Smooth muscle cell (in vitro differentiated cells): ENCODE data around the gene TRABD2B. TPM values are rescaled to one million over a fixed set of nuclear protein-coding genes. Genes with fewer than 3 reads are reported as not detected.

Experiments
- DNase-seq: peaks from one replicate; lab custom pipeline; 2025; ENCODE audit not compliant: unreplicated experiment; lab: John Stamatoyannopoulos, UW
- H2AFZ ChIP-seq: fragments of 200-600 bp; sonication (generic); 2 replicates; pipeline ENCODE4 v1.6.0; 2016; ENCODE audit warnings: antibody characterized with exemption, low read depth, mild to moderate bottlenecking
- H3F3A ChIP-seq: fragments of 200-600 bp; sonication (generic); 2 replicates; pipeline ENCODE4 v1.6.0; 2017; ENCODE audit warnings: antibody characterized with exemption, low read depth
- H3K27ac ChIP-seq: fragments of 200-600 bp; sonication (generic); 2 replicates; pipeline ENCODE4 v1.5.1; 2016; ENCODE audit warnings: low read depth, mild to moderate bottlenecking
- H3K27me3 ChIP-seq: fragments of 200-600 bp; sonication (generic); 2 replicates; pipeline ENCODE4 v1.6.1; 2016; ENCODE audit warnings: low read depth, mild to moderate bottlenecking
- H3K36me3 ChIP-seq: fragments of 200-600 bp; sonication (generic); 2 replicates; pipeline ENCODE4 v1.5.1; 2016; ENCODE audit warnings: low read depth
- H3K4me1 ChIP-seq: fragments of 200-600 bp; sonication (generic); 2 replicates; pipeline ENCODE4 v1.5.1; 2016; ENCODE audit warnings: low read depth
- H3K4me2 ChIP-seq: fragments of 200-600 bp; sonication (generic); 2 replicates; pipeline ENCODE4 v1.6.0; 2016; ENCODE audit warnings: mild to moderate bottlenecking
- H3K4me3 ChIP-seq: fragments of 200-600 bp; sonication (generic); 2 replicates; pipeline ENCODE4 v1.5.1; 2016; ENCODE audit warnings: mild to moderate bottlenecking
- H3K79me2 ChIP-seq: fragments of 200-600 bp; sonication (generic); 2 replicates; pipeline ENCODE4 v1.6.0; 2016; ENCODE audit warnings: low read depth, mild to moderate bottlenecking
- H3K9ac ChIP-seq: fragments of 200-600 bp; sonication (generic); 2 replicates; pipeline ENCODE4 v1.6.0; 2016; ENCODE audit warnings: low read depth
- H3K9me3 ChIP-seq: fragments of 200-600 bp; sonication (generic); replicated peaks from 2 replicates; pipeline ENCODE4 v1.5.1; 2016; ENCODE audit warnings: low read depth
- H4K20me1 ChIP-seq: fragments of 200-600 bp; sonication (generic); 2 replicates; pipeline ENCODE4 v1.6.0; 2016; ENCODE audit warnings: low read depth
- WGBS: methylation state at CpG from one replicate; pipeline ENCODE4 v1.1.7; 2016; ENCODE audit warnings: low lambda C conversion rate; 5-methylcytosine and 5-hydroxymethylcytosine counted together
- polyA plus RNA-seq: library from polyadenylated mRNA; unstranded; fragments of >200 nt; fragmentation: Nextera tagmentation; extraction: Ambion mirVana; gene quantifications from 2 replicates; pipeline ENCODE4 v1.2.1, GENCODE V29; 2016
- total RNA-seq: library from RNA; depleted of rRNA; stranded (reverse); fragments of >200 nt; gene quantifications from 2 replicates; pipeline ENCODE4 v1.2.3, GENCODE V29; 2014
- TF ChIP-seq, protein P1 (sequence below): fragments of 200-600 bp; sonication (generic); IDR thresholded peaks from 2 replicates; pipeline ENCODE4 v1.5.1; 2017; ENCODE audit warnings: borderline replicate concordance, mild to moderate bottlenecking, antibody characterized with exemption; ENCODE audit not compliant: insufficient read depth, poor library complexity, severe bottlenecking

Gene TRABD2B
- total and polyA plus RNA-seq, 2 experiments from 2014 or later: 0.94 to 4.9 TPM

DNA sequence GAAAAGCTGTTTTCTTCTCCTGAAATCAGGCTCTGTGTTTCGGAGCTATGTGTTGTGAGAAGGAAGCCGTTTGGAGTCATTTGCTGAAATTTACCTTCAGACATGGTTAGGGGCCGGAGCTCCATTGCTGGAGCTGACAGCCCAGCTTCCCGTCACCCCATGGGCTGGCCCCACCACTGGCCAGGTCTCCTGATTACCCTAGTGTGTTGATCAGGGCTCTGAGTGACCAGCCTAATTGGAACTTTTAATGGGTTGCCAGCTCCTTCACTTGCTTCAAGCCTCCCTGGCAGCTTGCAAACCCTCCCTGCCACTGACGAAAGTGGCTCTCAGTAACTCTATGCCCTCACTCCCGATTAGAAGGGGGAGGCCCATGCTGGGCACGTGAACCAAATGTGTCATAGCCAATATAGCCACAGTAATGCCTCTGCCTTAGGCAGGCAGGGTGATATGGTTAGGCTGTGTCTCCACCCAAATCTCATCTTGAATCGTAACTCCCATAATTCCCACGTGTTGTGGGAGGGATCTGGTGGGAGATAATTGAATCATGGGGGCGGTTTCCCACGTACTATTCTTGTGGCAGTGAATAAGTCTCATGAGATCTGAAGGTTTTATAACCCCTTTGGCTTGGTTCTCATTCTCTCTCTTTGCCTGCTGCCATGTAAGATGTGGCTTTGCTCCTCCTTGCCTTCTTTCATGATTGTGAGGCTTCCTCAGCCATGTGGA is 224.1 kb downstream of the TRABD2B start:
- Histone ChIP-seq H2AFZ (no peak overlapping the region), H3F3A (no peaks in the 10 kb centered on the region), H4K20me1 (no peaks in the 10 kb centered on the region), H3K9me3 (no peaks in the 10 kb centered on the region), H3K27ac (no peak overlapping the region), H3K4me2 (no peak overlapping the region), H3K79me2 (no peaks in the 10 kb centered on the region), H3K9ac (no peak overlapping the region), H3K4me3 (no peak overlapping the region), H3K36me3 (no peaks in the 10 kb centered on the region), H3K4me1 (peaks cover 7% of the 10 kb centered on the region), H3K27me3 (no peaks in the 10 kb centered on the region)
- TF ChIP-seq, protein P1, sequence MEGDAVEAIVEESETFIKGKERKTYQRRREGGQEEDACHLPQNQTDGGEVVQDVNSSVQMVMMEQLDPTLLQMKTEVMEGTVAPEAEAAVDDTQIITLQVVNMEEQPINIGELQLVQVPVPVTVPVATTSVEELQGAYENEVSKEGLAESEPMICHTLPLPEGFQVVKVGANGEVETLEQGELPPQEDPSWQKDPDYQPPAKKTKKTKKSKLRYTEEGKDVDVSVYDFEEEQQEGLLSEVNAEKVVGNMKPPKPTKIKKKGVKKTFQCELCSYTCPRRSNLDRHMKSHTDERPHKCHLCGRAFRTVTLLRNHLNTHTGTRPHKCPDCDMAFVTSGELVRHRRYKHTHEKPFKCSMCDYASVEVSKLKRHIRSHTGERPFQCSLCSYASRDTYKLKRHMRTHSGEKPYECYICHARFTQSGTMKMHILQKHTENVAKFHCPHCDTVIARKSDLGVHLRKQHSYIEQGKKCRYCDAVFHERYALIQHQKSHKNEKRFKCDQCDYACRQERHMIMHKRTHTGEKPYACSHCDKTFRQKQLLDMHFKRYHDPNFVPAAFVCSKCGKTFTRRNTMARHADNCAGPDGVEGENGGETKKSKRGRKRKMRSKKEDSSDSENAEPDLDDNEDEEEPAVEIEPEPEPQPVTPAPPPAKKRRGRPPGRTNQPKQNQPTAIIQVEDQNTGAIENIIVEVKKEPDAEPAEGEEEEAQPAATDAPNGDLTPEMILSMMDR: no peak
- 95% methylated on average over 11 of the region's 11 CpGs for WGBS
- no peak for DNase-seq

DNA sequence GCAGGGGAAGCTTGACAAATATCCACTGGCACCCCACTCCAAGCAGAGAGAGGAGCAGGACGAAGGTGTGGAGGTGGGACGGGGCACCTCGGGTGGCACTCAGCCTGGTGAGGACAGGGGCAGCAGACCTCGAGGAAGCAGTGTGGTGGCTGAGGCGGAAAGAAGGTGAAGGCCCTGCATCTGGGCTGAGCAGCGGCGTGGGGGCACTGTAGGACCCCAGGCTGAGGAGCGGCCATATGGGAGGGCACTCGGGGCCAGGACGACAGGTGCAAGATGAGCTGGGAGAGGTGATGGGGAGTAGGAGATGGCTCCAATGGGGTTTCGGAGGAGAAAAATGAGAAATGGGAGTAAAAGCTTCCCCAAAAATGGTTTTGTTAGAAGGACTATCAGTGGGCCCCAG is 224.9 kb downstream of the TRABD2B start:
- no peak overlapping the region for H3K9ac ChIP-seq
- H3K4me1 ChIP-seq: peaks cover 7% of the 10 kb centered on the region
- H2AFZ ChIP-seq: no peak overlapping the region
- H3K4me3 ChIP-seq: no peak overlapping the region
- 96% methylated on average over 11 of the region's 11 CpGs for WGBS
- H3F3A ChIP-seq: no peaks in the 10 kb centered on the region
- H3K4me2 ChIP-seq: no peak overlapping the region
- TF ChIP-seq, protein P1: no peak
- no peak overlapping the region for H3K27ac ChIP-seq
- no peaks in the 10 kb centered on the region for H3K36me3 ChIP-seq
- H3K9me3 ChIP-seq: no peaks in the 10 kb centered on the region
- DNase-seq: no peak
- no peaks in the 10 kb centered on the region for H3K79me2 ChIP-seq
- no peaks in the 10 kb centered on the region for H3K27me3 ChIP-seq
- no peaks in the 10 kb centered on the region for H4K20me1 ChIP-seq

DNA sequence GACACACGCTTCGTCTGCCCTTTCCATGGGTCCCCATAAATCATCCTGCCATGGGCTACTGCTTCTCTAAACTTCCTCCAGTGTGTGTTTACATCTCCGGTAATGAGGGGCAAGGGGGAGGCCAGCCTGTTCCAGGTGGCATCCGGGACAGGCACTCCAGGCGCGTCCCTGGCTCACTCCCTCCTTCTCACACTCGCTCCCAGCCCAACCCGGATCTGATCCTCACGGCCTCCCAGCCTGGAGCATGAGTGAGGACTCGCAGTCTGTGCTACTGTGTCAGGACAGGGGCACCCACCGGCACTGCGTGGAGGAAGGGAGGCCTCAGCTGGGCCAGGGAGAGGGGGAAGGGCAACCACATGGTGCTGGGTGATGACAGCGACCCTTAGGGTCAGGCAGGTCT is 225.4 kb downstream of the TRABD2B start:
- 89% methylated on average over 13 of the region's 13 CpGs for WGBS
- Histone ChIP-seq H2AFZ (no peak overlapping the region), H3K4me1 (peaks cover 5% of the 10 kb centered on the region), H3K9ac (no peak overlapping the region), H3F3A (no peaks in the 10 kb centered on the region), H3K4me2 (no peak overlapping the region), H3K27ac (no peak overlapping the region), H3K9me3 (no peaks in the 10 kb centered on the region), H4K20me1 (no peaks in the 10 kb centered on the region), H3K79me2 (no peaks in the 10 kb centered on the region), H3K27me3 (no peaks in the 10 kb centered on the region), H3K36me3 (no peaks in the 10 kb centered on the region), H3K4me3 (no peak overlapping the region)
- TF ChIP-seq, protein P1: no peak
- no peak for DNase-seq

DNA sequence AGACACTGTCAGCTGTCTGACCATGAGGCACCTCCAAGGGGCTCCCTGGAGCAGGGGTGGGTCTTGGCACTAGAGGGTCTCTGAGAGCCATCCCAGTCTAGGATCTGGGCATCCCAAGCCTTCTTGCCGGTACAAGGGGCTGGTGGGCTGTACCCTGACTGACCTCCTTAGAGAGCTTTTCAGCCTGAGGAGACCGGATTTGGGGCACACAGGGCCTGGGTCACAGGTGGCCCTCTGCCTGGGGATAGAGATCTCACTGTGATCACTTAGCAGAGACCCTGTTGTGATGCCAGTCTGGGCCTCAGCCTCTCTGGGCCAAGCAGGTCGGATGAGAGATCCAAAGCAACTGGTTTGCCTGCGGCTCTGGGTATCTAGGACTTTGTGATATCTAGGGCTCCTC is 227.2 kb downstream of the TRABD2B start:
- Histone ChIP-seq H3K79me2 (no peaks in the 10 kb centered on the region), H4K20me1 (no peaks in the 10 kb centered on the region), H3K9ac (no peak overlapping the region), H2AFZ (no peak overlapping the region), H3F3A (no peaks in the 10 kb centered on the region), H3K4me2 (no peak overlapping the region), H3K27ac (no peak overlapping the region), H3K27me3 (no peaks in the 10 kb centered on the region), H3K4me3 (no peak overlapping the region), H3K4me1 (no peaks in the 10 kb centered on the region), H3K9me3 (no peaks in the 10 kb centered on the region), H3K36me3 (no peaks in the 10 kb centered on the region)
- no peak for DNase-seq
- WGBS: 97% methylated on average over 4 of the region's 4 CpGs
- TF ChIP-seq, protein P1: no peak
